Measurements from ENCODE around the gene IQCH.

The IQCH gene

GRCh38 chr15:67508407-67508806 lies 253.8 kb downstream of the IQCH start:
- TF ChIP-seq CTCF (IDR thresholded peaks at IDR 0.05; ENCODE audit: borderline replicate concordance, insufficient read depth, low read depth, low read length) = no peak

GRCh38 chr15:67509918-67510317 lies 255.3 kb downstream of the IQCH start:
- TF ChIP-seq CTCF (IDR thresholded peaks at IDR 0.05; ENCODE audit: borderline replicate concordance, insufficient read depth, low read depth, low read length) = no peak

More at GRCh38 chr15:67508407-67508806, 253.8 kb downstream of the IQCH start:
- no peak overlapping the region for H3K4me3 ChIP-seq (ENCODE audit: low read depth, low read length)

GRCh38 chr15:67510597-67511190 lies 256.1 kb downstream of the IQCH start:
- H3K4me3 ChIP-seq (ENCODE audit: low read depth, low read length) = no peak overlapping the region
- TF ChIP-seq CTCF (IDR thresholded peaks at IDR 0.05; ENCODE audit: borderline replicate concordance, insufficient read depth, low read depth, low read length) = no peak

More at GRCh38 chr15:67509918-67510317, 255.3 kb downstream of the IQCH start:
- H3K4me3 ChIP-seq (ENCODE audit: low read depth, low read length) = no peak overlapping the region

- no peak for TF ChIP-seq CTCF (IDR thresholded peaks at IDR 0.05; ENCODE audit: borderline replicate concordance, insufficient read depth, low read depth, low read length)
- no peak overlapping the region for H3K4me3 ChIP-seq (ENCODE audit: low read depth, low read length)
Observed at GRCh38 chr15:67511606-67512005, 257.0 kb downstream of the IQCH start.

- no peak overlapping the region for H3K4me3 ChIP-seq (ENCODE audit: low read depth, low read length)
- no peak for TF ChIP-seq CTCF (IDR thresholded peaks at IDR 0.05; ENCODE audit: borderline replicate concordance, insufficient read depth, low read depth, low read length)
Observed at GRCh38 chr15:67512140-67512539, 257.6 kb downstream of the IQCH start.

- no peak for TF ChIP-seq CTCF (IDR thresholded peaks at IDR 0.05; ENCODE audit: borderline replicate concordance, insufficient read depth, low read depth, low read length)
Observed at GRCh38 chr15:67512933-67513714, 258.5 kb downstream of the IQCH start.

GRCh38 chr15:67515090-67515489 lies 260.5 kb downstream of the IQCH start:
- no peak overlapping the region for H3K4me3 ChIP-seq (ENCODE audit: low read depth, low read length)
- TF ChIP-seq CTCF (IDR thresholded peaks at IDR 0.05; ENCODE audit: borderline replicate concordance, insufficient read depth, low read depth, low read length) = no peak

More at GRCh38 chr15:67512933-67513714, 258.5 kb downstream of the IQCH start:
- H3K4me3 ChIP-seq (ENCODE audit: low read depth, low read length) = no peak overlapping the region

All from GM12875 (cell line).